ENCODE results near the gene CX3CR1. TPM values are rescaled to one million over a fixed set of nuclear protein-coding genes. Genes with fewer than 3 reads are reported as not detected.
A peak's percentile ranks its signal among the peaks of the same experiment; 100 is the strongest.

The CX3CR1 gene
- total RNA-seq, 1 donor from 2014 or later, result 3.1 TPM

GRCh38 chr3:39284457-39284881 is 4.6 kb upstream of the CX3CR1 start:
- H3K27me3 ChIP-seq (ENCODE audit: control insufficient read depth in 3 of 3, insufficient read depth in 3 of 3, low read length in 3 of 3), result no peaks in the 10 kb centered on the region
- H3K36me3 ChIP-seq (ENCODE audit: control insufficient read depth in 3 of 3, insufficient read depth in 3 of 3, low read length in 3 of 3), result no peaks in the 10 kb centered on the region
- peak overlapping the region in 1 of 3 donors; percentile 38 for H3K4me3 ChIP-seq (ENCODE audit: low read length in 3 of 3)
- no peak overlapping the region for H3K9ac ChIP-seq (ENCODE audit: low read depth in 1 of 3, low read length in 3 of 3)
- H3K4me1 ChIP-seq (ENCODE audit: control insufficient read depth in 3 of 3, insufficient read depth in 3 of 3, low read length in 3 of 3), result peaks cover 30 to 37% (median 35%) of the 10 kb centered on the region in 3 donors
- no peaks in the 10 kb centered on the region for H3K9me3 ChIP-seq (ENCODE audit: control insufficient read depth in 3 of 3, low read length in 3 of 3)
- no peak overlapping the region for H3K27ac ChIP-seq (ENCODE audit: low read depth, low read length)

GRCh38 chr3:39282057-39282456 is 2.2 kb upstream of the CX3CR1 start:
- H3K9ac ChIP-seq (ENCODE audit: low read depth in 1 of 3, low read length in 3 of 3), result no peak overlapping the region
- peaks cover 19 to 41% (median 26%) of the 10 kb centered on the region in 3 donors for H3K4me1 ChIP-seq (ENCODE audit: control insufficient read depth in 3 of 3, insufficient read depth in 3 of 3, low read length in 3 of 3)
- no peak overlapping the region for H3K4me3 ChIP-seq (ENCODE audit: low read length in 3 of 3)
- no peak overlapping the region for H3K27ac ChIP-seq (ENCODE audit: low read depth, low read length)
- no peaks in the 10 kb centered on the region for H3K9me3 ChIP-seq (ENCODE audit: control insufficient read depth in 3 of 3, low read length in 3 of 3)
- no peaks in the 10 kb centered on the region for H3K27me3 ChIP-seq (ENCODE audit: control insufficient read depth in 3 of 3, insufficient read depth in 3 of 3, low read length in 3 of 3)
- H3K36me3 ChIP-seq (ENCODE audit: control insufficient read depth in 3 of 3, insufficient read depth in 3 of 3, low read length in 3 of 3), result no peaks in the 10 kb centered on the region

GRCh38 chr3:39281533-39281932 is 1.7 kb upstream of the CX3CR1 start:
- H3K36me3 ChIP-seq (ENCODE audit: control insufficient read depth in 3 of 3, insufficient read depth in 3 of 3, low read length in 3 of 3), result no peaks in the 10 kb centered on the region
- H3K4me3 ChIP-seq (ENCODE audit: low read length in 3 of 3), result no peak overlapping the region
- H3K4me1 ChIP-seq (ENCODE audit: control insufficient read depth in 3 of 3, insufficient read depth in 3 of 3, low read length in 3 of 3), result peaks cover 13 to 39% (median 22%) of the 10 kb centered on the region in 3 donors
- no peaks in the 10 kb centered on the region for H3K9me3 ChIP-seq (ENCODE audit: control insufficient read depth in 3 of 3, low read length in 3 of 3)
- H3K27me3 ChIP-seq (ENCODE audit: control insufficient read depth in 3 of 3, insufficient read depth in 3 of 3, low read length in 3 of 3), result no peaks in the 10 kb centered on the region
- H3K27ac ChIP-seq (ENCODE audit: low read depth, low read length), result no peak overlapping the region
- H3K9ac ChIP-seq (ENCODE audit: low read depth in 1 of 3, low read length in 3 of 3), result no peak overlapping the region

GRCh38 chr3:39280571-39280970 is 735 bp upstream of the CX3CR1 start:
- Histone ChIP-seq H3K27ac (ENCODE audit: low read depth, low read length) (peak overlapping the region; percentile 76), H3K4me3 (ENCODE audit: low read length in 3 of 3) (peak overlapping the region in 1 of 3 donors; percentile 11), H3K9ac (ENCODE audit: low read depth in 1 of 3, low read length in 3 of 3) (peak overlapping the region in 2 of 3 donors; percentile 16 to 73), H3K4me1 (ENCODE audit: control insufficient read depth in 3 of 3, insufficient read depth in 3 of 3, low read length in 3 of 3) (peaks cover 13 to 45% (median 24%) of the 10 kb centered on the region in 3 donors), H3K9me3 (ENCODE audit: control insufficient read depth in 3 of 3, low read length in 3 of 3) (no peaks in the 10 kb centered on the region), H3K36me3 (ENCODE audit: control insufficient read depth in 3 of 3, insufficient read depth in 3 of 3, low read length in 3 of 3) (no peaks in the 10 kb centered on the region), H3K27me3 (ENCODE audit: control insufficient read depth in 3 of 3, insufficient read depth in 3 of 3, low read length in 3 of 3) (no peaks in the 10 kb centered on the region)

GRCh38 chr3:39278616-39278935 is 1.3 kb downstream of the CX3CR1 start:
- Histone ChIP-seq H3K4me1 (ENCODE audit: control insufficient read depth in 3 of 3, insufficient read depth in 3 of 3, low read length in 3 of 3) (peaks cover 13 to 39% (median 21%) of the 10 kb centered on the region in 3 donors), H3K4me3 (ENCODE audit: low read length in 3 of 3) (peak overlapping the region in 1 of 3 donors; percentile 42), H3K27me3 (ENCODE audit: control insufficient read depth in 3 of 3, insufficient read depth in 3 of 3, low read length in 3 of 3) (no peaks in the 10 kb centered on the region), H3K9ac (ENCODE audit: low read depth in 1 of 3, low read length in 3 of 3) (peak overlapping the region in 1 of 3 donors; percentile 3), H3K36me3 (ENCODE audit: control insufficient read depth in 3 of 3, insufficient read depth in 3 of 3, low read length in 3 of 3) (no peaks in the 10 kb centered on the region), H3K9me3 (ENCODE audit: control insufficient read depth in 3 of 3, low read length in 3 of 3) (no peaks in the 10 kb centered on the region), H3K27ac (ENCODE audit: low read depth, low read length) (no peak overlapping the region)

- H3K27ac ChIP-seq (ENCODE audit: low read depth, low read length), result no peak overlapping the region
- H3K4me1 ChIP-seq (ENCODE audit: control insufficient read depth in 3 of 3, insufficient read depth in 3 of 3, low read length in 3 of 3), result peaks cover 13 to 39% (median 21%) of the 10 kb centered on the region in 3 donors
- no peaks in the 10 kb centered on the region for H3K36me3 ChIP-seq (ENCODE audit: control insufficient read depth in 3 of 3, insufficient read depth in 3 of 3, low read length in 3 of 3)
- H3K27me3 ChIP-seq (ENCODE audit: control insufficient read depth in 3 of 3, insufficient read depth in 3 of 3, low read length in 3 of 3), result no peaks in the 10 kb centered on the region
- H3K4me3 ChIP-seq (ENCODE audit: low read length in 3 of 3), result peak overlapping the region in 1 of 3 donors; percentile 38
- no peaks in the 10 kb centered on the region for H3K9me3 ChIP-seq (ENCODE audit: control insufficient read depth in 3 of 3, low read length in 3 of 3)
- peak overlapping the region in 1 of 3 donors; percentile 3 for H3K9ac ChIP-seq (ENCODE audit: low read depth in 1 of 3, low read length in 3 of 3)
Measured at GRCh38 chr3:39277893-39278615, 1.8 kb downstream of the CX3CR1 start.

- no peaks in the 10 kb centered on the region for H3K36me3 ChIP-seq (ENCODE audit: control insufficient read depth in 3 of 3, insufficient read depth in 3 of 3, low read length in 3 of 3)
- peak overlapping the region in 1 of 3 donors; percentile 6 for H3K4me3 ChIP-seq (ENCODE audit: low read length in 3 of 3)
- peak overlapping the region in 1 of 3 donors; percentile 25 for H3K9ac ChIP-seq (ENCODE audit: low read depth in 1 of 3, low read length in 3 of 3)
- H3K4me1 ChIP-seq (ENCODE audit: control insufficient read depth in 3 of 3, insufficient read depth in 3 of 3, low read length in 3 of 3), result peaks cover 13 to 41% (median 19%) of the 10 kb centered on the region in 3 donors
- H3K27me3 ChIP-seq (ENCODE audit: control insufficient read depth in 3 of 3, insufficient read depth in 3 of 3, low read length in 3 of 3), result no peaks in the 10 kb centered on the region
- H3K27ac ChIP-seq (ENCODE audit: low read depth, low read length), result no peak overlapping the region
- no peaks in the 10 kb centered on the region for H3K9me3 ChIP-seq (ENCODE audit: control insufficient read depth in 3 of 3, low read length in 3 of 3)
Measured at GRCh38 chr3:39276746-39277145, 3.1 kb downstream of the CX3CR1 start.

GRCh38 chr3:39275963-39276593 is 3.8 kb downstream of the CX3CR1 start:
- no peaks in the 10 kb centered on the region for H3K27me3 ChIP-seq (ENCODE audit: control insufficient read depth in 3 of 3, insufficient read depth in 3 of 3, low read length in 3 of 3)
- peaks cover 13 to 40% (median 17%) of the 10 kb centered on the region in 3 donors for H3K4me1 ChIP-seq (ENCODE audit: control insufficient read depth in 3 of 3, insufficient read depth in 3 of 3, low read length in 3 of 3)
- no peak overlapping the region for H3K9ac ChIP-seq (ENCODE audit: low read depth in 1 of 3, low read length in 3 of 3)
- H3K27ac ChIP-seq (ENCODE audit: low read depth, low read length), result no peak overlapping the region
- no peaks in the 10 kb centered on the region for H3K9me3 ChIP-seq (ENCODE audit: control insufficient read depth in 3 of 3, low read length in 3 of 3)
- no peak overlapping the region for H3K4me3 ChIP-seq (ENCODE audit: low read length in 3 of 3)
- H3K36me3 ChIP-seq (ENCODE audit: control insufficient read depth in 3 of 3, insufficient read depth in 3 of 3, low read length in 3 of 3), result no peaks in the 10 kb centered on the region

GRCh38 chr3:39275052-39275451 is 4.8 kb downstream of the CX3CR1 start:
- Histone ChIP-seq H3K27ac (ENCODE audit: low read depth, low read length) (no peak overlapping the region), H3K36me3 (ENCODE audit: control insufficient read depth in 3 of 3, insufficient read depth in 3 of 3, low read length in 3 of 3) (no peaks in the 10 kb centered on the region), H3K9ac (ENCODE audit: low read depth in 1 of 3, low read length in 3 of 3) (no peak overlapping the region), H3K4me1 (ENCODE audit: control insufficient read depth in 3 of 3, insufficient read depth in 3 of 3, low read length in 3 of 3) (peaks cover 5 to 30% (median 7%) of the 10 kb centered on the region in 3 donors), H3K4me3 (ENCODE audit: low read length in 3 of 3) (no peak overlapping the region), H3K27me3 (ENCODE audit: control insufficient read depth in 3 of 3, insufficient read depth in 3 of 3, low read length in 3 of 3) (no peaks in the 10 kb centered on the region), H3K9me3 (ENCODE audit: control insufficient read depth in 3 of 3, low read length in 3 of 3) (no peaks in the 10 kb centered on the region)

- H3K27me3 ChIP-seq (ENCODE audit: control insufficient read depth in 3 of 3, insufficient read depth in 3 of 3, low read length in 3 of 3), result no peaks in the 10 kb centered on the region
- H3K36me3 ChIP-seq (ENCODE audit: control insufficient read depth in 3 of 3, insufficient read depth in 3 of 3, low read length in 3 of 3), result no peaks in the 10 kb centered on the region
- no peak overlapping the region for H3K27ac ChIP-seq (ENCODE audit: low read depth, low read length)
- no peaks in the 10 kb centered on the region for H3K9me3 ChIP-seq (ENCODE audit: control insufficient read depth in 3 of 3, low read length in 3 of 3)
- H3K4me1 ChIP-seq (ENCODE audit: control insufficient read depth in 3 of 3, insufficient read depth in 3 of 3, low read length in 3 of 3), result peaks cover 2 to 30% (median 4%) of the 10 kb centered on the region in 3 donors
- no peak overlapping the region for H3K4me3 ChIP-seq (ENCODE audit: low read length in 3 of 3)
- no peak overlapping the region for H3K9ac ChIP-seq (ENCODE audit: low read depth in 1 of 3, low read length in 3 of 3)
Measured at GRCh38 chr3:39273119-39273518, 6.7 kb downstream of the CX3CR1 start.
